Right ventricle myocardium superior (tissue), 1 donor: Measurements from ENCODE around the gene CCDC136. TPM values are rescaled to one million over a fixed set of nuclear protein-coding genes. Genes with fewer than 3 reads are reported as not detected.

Experiments used
- ATAC-seq: fragments of 200-7000 bp; cut with Tn5 transposase; one replicate; pipeline ENCODE4 v1.9.1; 2020; ENCODE audit warnings: mild to moderate bottlenecking; ENCODE audit not compliant: poor library complexity
- DNase-seq: peaks from one replicate; pipeline ENCODE4 v3.0.0-alpha.2; 2020
- intact Hi-C: fragments of 100-400 bp; cut with DNase I; formaldehyde crosslinking; loops from one replicate; pipeline ENCODE4 v1.11.2; 2022
- total RNA-seq: library from RNA; stranded (reverse); fragmentation: NEBNext Ultra II Directional; extraction: Animal tissue kit (Norgen Biotek cat#: 25700); gene quantifications from one replicate; pipeline ENCODE4 v1.2.1, GENCODE V29; 2021
- donor health status: DM: no; HTN: yes; CAD: no; lungs with severe emphysema.

CCDC136 gene
- total RNA-seq, 1 donor from 2014 or later: 5.2 TPM

GRCh38 chr7:128827248-128827958 is 35.6 kb downstream of the CCDC136 start:
- DNase-seq: peak; percentile 77
- intact Hi-C loops: no loop called here
- peak; percentile 53 for ATAC-seq

DNA sequence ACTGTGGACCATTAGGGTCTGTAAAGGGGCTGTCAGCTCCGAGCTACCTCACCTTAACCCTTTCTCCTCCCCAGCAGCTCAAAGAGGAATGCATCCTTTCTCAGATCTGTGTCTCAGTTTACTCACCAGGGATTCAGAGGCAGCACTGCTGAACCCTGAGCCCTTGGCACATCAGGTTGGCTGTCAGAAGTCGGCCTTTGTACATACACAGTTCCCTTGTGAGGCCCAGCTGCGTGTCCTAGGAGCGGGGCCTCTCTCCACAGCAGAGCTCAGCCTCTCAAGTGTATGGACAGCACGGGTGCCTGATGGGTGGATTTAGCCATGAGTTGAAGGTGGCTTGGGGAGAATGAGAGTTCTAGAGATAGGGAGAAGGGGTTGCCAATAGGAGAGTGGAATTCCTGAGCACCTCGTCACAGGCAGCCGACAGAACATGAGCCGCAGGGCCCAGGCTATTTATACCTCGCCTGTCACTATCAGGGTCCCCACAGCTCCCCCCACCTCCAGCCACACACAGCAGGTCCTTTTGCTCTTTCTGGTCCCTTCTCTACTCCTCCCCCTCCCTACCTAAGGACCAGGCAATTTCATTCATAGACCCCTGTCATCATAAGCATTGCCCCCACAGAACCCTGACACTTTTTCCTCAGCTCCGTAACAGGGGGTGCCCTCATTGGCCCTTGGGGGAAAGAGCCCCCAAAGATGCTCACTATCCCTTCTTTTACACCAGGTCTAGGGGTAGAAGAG is 36.4 kb downstream of the CCDC136 start:
- ATAC-seq (peak; percentile 45), DNase-seq (peak; percentile 74)
- intact Hi-C loops: no loop called here

GRCh38 chr7:128829391-128830166 is 37.8 kb downstream of the CCDC136 start:
- intact Hi-C loops: loop anchor here (5.0 kb wide), 1 partner anchor 37 kb away; the partner anchor contains the start of gene CCDC136
- ATAC-seq (no peak), DNase-seq (peak; percentile 67)

DNA sequence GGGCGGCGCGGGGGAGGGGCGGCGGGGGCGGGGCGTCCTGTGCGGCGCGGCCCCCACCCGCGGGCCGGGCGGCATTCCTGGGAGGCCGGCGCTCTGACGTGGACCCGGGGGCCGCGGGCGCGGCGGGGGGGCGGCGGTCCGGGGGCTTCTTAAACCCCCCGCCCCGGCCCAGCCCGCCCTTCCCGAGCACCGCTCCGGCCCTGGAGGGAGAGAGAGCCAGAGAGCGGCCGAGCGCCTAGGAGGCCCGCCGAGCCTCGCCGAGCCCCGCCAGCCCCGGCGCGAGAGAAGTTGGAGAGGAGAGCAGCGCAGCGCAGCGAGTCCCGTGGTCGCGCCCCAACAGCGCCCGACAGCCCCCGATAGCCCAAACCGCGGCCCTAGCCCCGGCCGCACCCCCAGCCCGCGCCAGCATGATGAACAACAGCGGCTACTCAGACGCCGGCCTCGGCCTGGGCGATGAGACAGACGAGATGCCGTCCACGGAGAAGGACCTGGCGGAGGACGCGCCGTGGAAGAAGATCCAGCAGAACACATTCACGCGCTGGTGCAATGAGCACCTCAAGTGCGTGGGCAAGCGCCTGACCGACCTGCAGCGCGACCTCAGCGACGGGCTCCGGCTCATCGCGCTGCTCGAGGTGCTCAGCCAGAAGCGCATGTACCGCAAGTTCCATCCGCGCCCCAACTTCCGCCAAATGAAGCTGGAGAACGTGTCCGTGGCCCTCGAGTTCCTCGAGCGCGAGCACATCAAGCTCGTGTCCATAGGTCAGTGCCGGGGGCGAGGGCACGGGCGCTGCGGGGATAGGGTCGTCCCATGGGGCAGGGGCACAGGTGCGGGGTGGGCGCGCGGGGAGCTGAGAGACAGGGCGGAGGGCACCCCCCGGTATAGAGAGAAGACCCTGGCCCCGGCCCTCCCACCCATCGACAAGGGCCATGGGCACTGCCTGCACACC is 38.7 kb downstream of the CCDC136 start, which contains the start of gene FLNC:
TSS of gene FLNC (plus strand) at position 176 of the 947 bp plus-strand sequence. CDS start at position 408, 232 bp downstream.
- DNase-seq (peak; percentile 77), ATAC-seq (peak; percentile 23)
- intact Hi-C loops: loop anchor here (5.0 kb wide), 1 partner anchor 38 kb away; the partner anchor contains the start of gene CCDC136

DNA sequence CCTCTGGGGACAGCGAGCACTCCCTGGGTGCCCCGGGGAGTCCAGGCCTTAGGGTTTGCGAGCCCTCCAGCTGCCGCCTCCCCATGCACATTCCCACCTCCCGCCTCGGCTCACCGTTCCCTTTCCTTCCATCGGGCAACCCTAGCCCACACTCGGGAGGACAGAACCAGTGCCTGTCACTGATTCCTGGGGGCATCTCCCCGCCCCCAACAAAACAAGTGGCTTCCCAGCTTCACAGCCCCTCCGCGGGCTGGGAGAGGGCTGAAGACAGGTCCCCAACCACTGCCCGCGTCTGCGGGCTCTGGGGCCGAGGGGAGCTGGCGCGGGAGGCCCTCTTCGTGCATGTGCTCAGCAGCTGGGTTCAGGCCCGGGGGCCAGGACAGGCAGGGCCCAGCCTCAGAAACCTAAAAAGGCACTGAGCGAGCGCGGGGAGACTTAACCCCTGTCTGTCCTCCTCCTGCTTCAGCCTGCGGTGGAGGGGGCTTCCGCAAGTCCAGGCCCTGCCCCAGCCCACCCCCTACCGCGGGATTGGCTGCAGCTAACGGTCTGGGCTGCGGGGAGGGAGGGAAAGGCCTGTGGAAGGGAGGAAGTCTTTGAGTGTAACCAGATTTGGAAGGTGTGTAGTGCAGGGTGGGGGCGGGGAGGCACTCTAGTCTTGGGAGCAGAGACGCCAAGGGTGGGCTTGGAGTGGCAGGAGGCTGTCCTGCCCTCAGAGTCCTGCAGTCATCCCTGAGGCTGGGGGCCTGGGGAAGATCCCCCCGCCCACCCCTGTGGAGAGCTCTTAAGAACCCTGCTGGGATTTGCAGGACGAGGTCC is 39.6 kb downstream of the CCDC136 start:
- peak; percentile 38 for ATAC-seq
- intact Hi-C loops: loop anchor here (5.0 kb wide), 1 partner anchor 39 kb away; the partner anchor contains the start of gene CCDC136
- peak; percentile 80 for DNase-seq

DNA sequence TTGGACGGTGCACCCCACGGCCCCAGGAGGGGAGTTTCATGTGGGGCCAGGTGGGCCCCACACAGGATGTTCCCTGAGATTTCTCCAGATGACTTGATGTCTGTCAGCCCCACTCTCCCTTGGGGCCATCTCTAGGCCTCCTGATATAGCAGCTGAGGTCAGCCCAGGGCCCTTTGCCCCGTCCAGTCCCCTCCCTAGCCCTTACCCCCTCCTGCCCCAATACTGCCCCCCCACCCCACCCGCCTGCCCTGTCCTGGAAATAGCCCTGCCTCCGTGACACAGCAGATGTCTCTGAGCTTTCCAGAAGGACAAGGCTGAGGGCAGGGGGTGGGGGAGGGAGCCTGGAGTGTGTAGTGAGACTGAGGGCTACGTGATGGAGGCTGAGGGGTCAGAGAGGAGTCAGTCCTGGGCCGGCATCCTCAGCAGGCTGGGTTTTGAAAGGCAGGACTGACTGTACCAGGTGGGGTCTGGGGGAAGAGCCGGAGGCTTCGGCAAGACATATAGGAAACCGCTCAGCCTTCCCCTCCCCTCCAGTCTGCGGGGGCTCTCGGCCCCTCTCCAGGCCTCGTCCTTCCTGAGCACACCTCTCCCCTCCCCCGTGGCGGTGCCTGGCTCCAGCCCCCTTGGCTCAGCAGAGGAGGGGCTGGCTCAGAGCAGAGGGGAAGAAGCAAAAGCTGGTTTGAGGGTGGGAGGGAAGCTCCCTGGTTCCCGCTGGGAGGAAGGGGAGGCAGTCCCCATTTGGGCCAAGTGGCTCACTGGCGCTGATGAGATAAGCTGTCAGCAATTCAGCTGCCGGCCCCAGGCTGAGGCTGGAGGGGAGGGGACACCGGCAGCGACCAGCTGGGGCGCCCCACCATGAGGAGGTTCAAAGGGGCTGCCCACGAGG is 40.5 kb downstream of the CCDC136 start:
- DNase-seq (peak; percentile 73), ATAC-seq (peak; percentile 23)
- intact Hi-C loops: loop anchor here (5.0 kb wide), 1 partner anchor 40 kb away; the partner anchor contains the start of gene CCDC136

DNA sequence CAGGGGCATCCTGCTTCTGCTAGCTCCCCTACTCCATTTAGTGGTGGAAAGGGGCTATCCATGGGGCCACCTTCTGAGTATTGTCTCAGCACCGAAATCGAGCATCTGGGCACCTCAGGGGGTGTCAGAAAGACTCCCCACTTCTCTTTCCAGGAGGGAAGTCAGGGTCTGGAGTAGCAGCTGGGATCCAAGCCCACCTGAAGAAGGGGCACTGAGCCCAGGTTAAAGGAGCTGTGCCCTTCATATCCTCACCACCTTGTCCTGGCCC is 41.0 kb downstream of the CCDC136 start:
- intact Hi-C loops: loop anchor here (5.0 kb wide), 1 partner anchor 41 kb away; the partner anchor contains the start of gene CCDC136
- DNase-seq (no peak), ATAC-seq (no peak)

- intact Hi-C loops: loop anchor here (5.0 kb wide), 1 partner anchor 41 kb away; the partner anchor contains the start of gene CCDC136
- peak; percentile 81 for DNase-seq
- ATAC-seq: peak; percentile 6
Observed at GRCh38 chr7:128833148-128833945, 41.6 kb downstream of the CCDC136 start.

GRCh38 chr7:128833946-128834325 is 42.2 kb downstream of the CCDC136 start:
- ATAC-seq (no peak), DNase-seq (no peak)
- intact Hi-C loops: loop anchor here (5.0 kb wide), 1 partner anchor 42 kb away; the partner anchor contains the start of gene CCDC136

DNA sequence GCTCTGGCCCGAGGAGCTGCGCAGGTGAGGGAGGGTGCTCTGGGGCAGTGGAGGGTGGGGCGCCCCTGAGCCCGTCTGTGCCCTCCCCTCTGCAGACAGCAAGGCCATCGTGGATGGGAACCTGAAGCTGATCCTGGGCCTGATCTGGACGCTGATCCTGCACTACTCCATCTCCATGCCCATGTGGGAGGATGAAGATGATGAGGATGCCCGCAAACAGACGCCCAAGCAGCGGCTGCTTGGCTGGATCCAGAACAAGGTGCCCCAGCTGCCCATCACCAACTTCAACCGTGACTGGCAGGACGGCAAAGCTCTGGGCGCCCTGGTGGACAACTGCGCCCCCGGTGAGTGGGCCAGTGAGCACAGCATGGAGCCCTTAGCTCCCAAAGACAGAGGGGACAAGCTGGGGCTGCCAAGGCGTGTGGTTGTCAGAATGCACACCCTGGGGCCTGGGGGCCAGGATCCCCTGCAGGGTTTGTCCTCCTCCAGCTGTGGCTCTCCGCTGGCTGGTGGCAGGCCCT is 43.5 kb downstream of the CCDC136 start:
- no peak for ATAC-seq
- no peak for DNase-seq
- intact Hi-C loops: no loop called here

GRCh38 chr7:128835790-128836641 is 44.2 kb downstream of the CCDC136 start:
- ATAC-seq (no peak), DNase-seq (peak; percentile 62)
- intact Hi-C loops: no loop called here

GRCh38 chr7:128836729-128837348 is 45.1 kb downstream of the CCDC136 start:
- DNase-seq: peak; percentile 37
- intact Hi-C loops: no loop called here

GRCh38 chr7:128837521-128837921 is 45.8 kb downstream of the CCDC136 start:
- intact Hi-C loops: no loop called here
- peak; percentile 41 for DNase-seq
- ATAC-seq: no peak

More at GRCh38 chr7:128836729-128837348, 45.1 kb downstream of the CCDC136 start:
- ATAC-seq: no peak
